ENCODE data around the gene CDH4. TPM values are rescaled to one million over a fixed set of nuclear protein-coding genes. Genes with fewer than 3 reads are reported as not detected.
"Not testable (repeated sequence)": the region's sequence is repeated elsewhere in the genome, so short reads cannot be mapped to it uniquely, and the experiment has no call there.

CDH4 gene
- total RNA-seq, 1 experiment from 2014 or later = not detected

- no peaks in the 10 kb centered on the region for H3K9me2 ChIP-seq (replicated peaks; ENCODE audit: insufficient read depth, low read length)
- no peak overlapping the region for H3K4me3 ChIP-seq (ENCODE audit: low read length)
- H3K36me3 ChIP-seq (ENCODE audit: insufficient read depth, low read length) = no peaks in the 10 kb centered on the region
- no peak overlapping the region for H2AFZ ChIP-seq (ENCODE audit: low read length)
- H3K27me3 ChIP-seq (ENCODE audit: low read length) = no peaks in the 10 kb centered on the region
- H3K79me2 ChIP-seq (ENCODE audit: low read length) = no peaks in the 10 kb centered on the region
- H3K9ac ChIP-seq (ENCODE audit: low read length) = no peak overlapping the region
- no peak overlapping the region for H3K4me2 ChIP-seq (ENCODE audit: low read depth, low read length, poor library complexity, severe bottlenecking)
- H4K20me1 ChIP-seq (ENCODE audit: insufficient read depth, low read depth, low read length) = no peaks in the 10 kb centered on the region
- H3K27ac ChIP-seq (ENCODE audit: low read length) = no peak overlapping the region
- H3K9me3 ChIP-seq (ENCODE audit: low read length) = no peaks in the 10 kb centered on the region
- no peak for DNase-seq
- no peaks in the 10 kb centered on the region for H3K4me1 ChIP-seq (ENCODE audit: low read length)
These were observed 15.2 kb downstream of the CDH4 start for GRCh38 chr20:61267241-61267640.

GRCh38 chr20:61268024-61268423, 16.0 kb downstream of the CDH4 start:
- H3K9me3 ChIP-seq (ENCODE audit: low read length) = no peaks in the 10 kb centered on the region
- H2AFZ ChIP-seq (ENCODE audit: low read length) = no peak overlapping the region
- no peaks in the 10 kb centered on the region for H4K20me1 ChIP-seq (ENCODE audit: insufficient read depth, low read depth, low read length)
- no peaks in the 10 kb centered on the region for H3K79me2 ChIP-seq (ENCODE audit: low read length)
- H3K27me3 ChIP-seq (ENCODE audit: low read length) = no peaks in the 10 kb centered on the region
- no peak overlapping the region for H3K4me2 ChIP-seq (ENCODE audit: low read depth, low read length, poor library complexity, severe bottlenecking)
- no peak overlapping the region for H3K4me3 ChIP-seq (ENCODE audit: low read length)
- no peaks in the 10 kb centered on the region for H3K36me3 ChIP-seq (ENCODE audit: insufficient read depth, low read length)
- DNase-seq = no peak
- no peaks in the 10 kb centered on the region for H3K4me1 ChIP-seq (ENCODE audit: low read length)
- no peaks in the 10 kb centered on the region for H3K9me2 ChIP-seq (replicated peaks; ENCODE audit: insufficient read depth, low read length)
- no peak overlapping the region for H3K27ac ChIP-seq (ENCODE audit: low read length)
- no peak overlapping the region for H3K9ac ChIP-seq (ENCODE audit: low read length)

- H3K9me2 ChIP-seq (replicated peaks; ENCODE audit: insufficient read depth, low read length) = no peaks in the 10 kb centered on the region
- H3K4me2 ChIP-seq (ENCODE audit: low read depth, low read length, poor library complexity, severe bottlenecking) = no peak overlapping the region
- H3K4me3 ChIP-seq (ENCODE audit: low read length) = no peak overlapping the region
- H3K79me2 ChIP-seq (ENCODE audit: low read length) = no peaks in the 10 kb centered on the region
- H3K27ac ChIP-seq (ENCODE audit: low read length) = no peak overlapping the region
- no peaks in the 10 kb centered on the region; the same call in 1 of the 2 replicates for H3K9me3 ChIP-seq (ENCODE audit: low read length)
- no peaks in the 10 kb centered on the region for H4K20me1 ChIP-seq (ENCODE audit: insufficient read depth, low read depth, low read length)
- DNase-seq = no peak
- H3K4me1 ChIP-seq (ENCODE audit: low read length) = no peaks in the 10 kb centered on the region
- H2AFZ ChIP-seq (ENCODE audit: low read length) = no peak overlapping the region
- no peaks in the 10 kb centered on the region for H3K27me3 ChIP-seq (ENCODE audit: low read length)
- no peaks in the 10 kb centered on the region for H3K36me3 ChIP-seq (ENCODE audit: insufficient read depth, low read length)
- no peak overlapping the region for H3K9ac ChIP-seq (ENCODE audit: low read length)
These were observed 19.5 kb downstream of the CDH4 start for GRCh38 chr20:61271312-61272231.

- not testable (repeated sequence) for H3K9me3 ChIP-seq (ENCODE audit: low read length); H3K9me2 ChIP-seq (replicated peaks; ENCODE audit: insufficient read depth, low read length); H3K27me3 ChIP-seq (ENCODE audit: low read length); H3K79me2 ChIP-seq (ENCODE audit: low read length); H3K4me1 ChIP-seq (ENCODE audit: low read length); H3K4me3 ChIP-seq (ENCODE audit: low read length); DNase-seq; H2AFZ ChIP-seq (ENCODE audit: low read length); H4K20me1 ChIP-seq (ENCODE audit: insufficient read depth, low read depth, low read length); H3K36me3 ChIP-seq (ENCODE audit: insufficient read depth, low read length); H3K4me2 ChIP-seq (ENCODE audit: low read depth, low read length, poor library complexity, severe bottlenecking); H3K27ac ChIP-seq (ENCODE audit: low read length); H3K9ac ChIP-seq (ENCODE audit: low read length)
These were observed 21.0 kb downstream of the CDH4 start for GRCh38 chr20:61273024-61273423.

GRCh38 chr20:61273666-61274065, 21.6 kb downstream of the CDH4 start:
- not testable (repeated sequence) for H4K20me1 ChIP-seq (ENCODE audit: insufficient read depth, low read depth, low read length); H3K9me3 ChIP-seq (ENCODE audit: low read length); H3K27me3 ChIP-seq (ENCODE audit: low read length); H2AFZ ChIP-seq (ENCODE audit: low read length); H3K9ac ChIP-seq (ENCODE audit: low read length); H3K4me1 ChIP-seq (ENCODE audit: low read length); H3K4me2 ChIP-seq (ENCODE audit: low read depth, low read length, poor library complexity, severe bottlenecking); DNase-seq; H3K4me3 ChIP-seq (ENCODE audit: low read length); H3K9me2 ChIP-seq (replicated peaks; ENCODE audit: insufficient read depth, low read length); H3K36me3 ChIP-seq (ENCODE audit: insufficient read depth, low read length); H3K27ac ChIP-seq (ENCODE audit: low read length); H3K79me2 ChIP-seq (ENCODE audit: low read length)

GRCh38 chr20:61274326-61274725, 22.3 kb downstream of the CDH4 start:
- DNase-seq = no peak

GRCh38 chr20:61278296-61278695, 26.2 kb downstream of the CDH4 start:
- Histone ChIP-seq H4K20me1 (ENCODE audit: insufficient read depth, low read depth, low read length) (no peaks in the 10 kb centered on the region), H3K79me2 (ENCODE audit: low read length) (no peaks in the 10 kb centered on the region), H3K9me2 (replicated peaks; ENCODE audit: insufficient read depth, low read length) (no peaks in the 10 kb centered on the region), H3K27ac (ENCODE audit: low read length) (no peak overlapping the region), H3K9me3 (ENCODE audit: low read length) (peaks cover 1% of the 10 kb centered on the region; the same call in 1 of the 2 replicates), H3K4me2 (ENCODE audit: low read depth, low read length, poor library complexity, severe bottlenecking) (no peak overlapping the region), H2AFZ (ENCODE audit: low read length) (no peak overlapping the region), H3K4me3 (ENCODE audit: low read length) (no peak overlapping the region), H3K4me1 (ENCODE audit: low read length) (no peaks in the 10 kb centered on the region), H3K9ac (ENCODE audit: low read length) (no peak overlapping the region), H3K27me3 (ENCODE audit: low read length) (no peaks in the 10 kb centered on the region), H3K36me3 (ENCODE audit: insufficient read depth, low read length) (no peaks in the 10 kb centered on the region)
- DNase-seq = no peak

More at GRCh38 chr20:61274326-61274725, 22.3 kb downstream of the CDH4 start:
- Histone ChIP-seq H3K4me1 (ENCODE audit: low read length) (no peaks in the 10 kb centered on the region), H3K4me3 (ENCODE audit: low read length) (no peak overlapping the region), H3K36me3 (ENCODE audit: insufficient read depth, low read length) (no peaks in the 10 kb centered on the region), H3K79me2 (ENCODE audit: low read length) (no peaks in the 10 kb centered on the region), H3K27me3 (ENCODE audit: low read length) (no peaks in the 10 kb centered on the region), H3K27ac (ENCODE audit: low read length) (no peak overlapping the region), H4K20me1 (ENCODE audit: insufficient read depth, low read depth, low read length) (no peaks in the 10 kb centered on the region), H3K9me2 (replicated peaks; ENCODE audit: insufficient read depth, low read length) (no peaks in the 10 kb centered on the region), H3K4me2 (ENCODE audit: low read depth, low read length, poor library complexity, severe bottlenecking) (no peak overlapping the region), H2AFZ (ENCODE audit: low read length) (no peak overlapping the region), H3K9ac (ENCODE audit: low read length) (no peak overlapping the region), H3K9me3 (ENCODE audit: low read length) (no peaks in the 10 kb centered on the region; the same call in 1 of the 2 replicates)

GRCh38 chr20:61279621-61280150, 27.6 kb downstream of the CDH4 start:
- no peaks in the 10 kb centered on the region for H3K27me3 ChIP-seq (ENCODE audit: low read length)
- no peak overlapping the region for H3K9ac ChIP-seq (ENCODE audit: low read length)
- H3K9me2 ChIP-seq (replicated peaks; ENCODE audit: insufficient read depth, low read length) = no peaks in the 10 kb centered on the region
- H3K4me3 ChIP-seq (ENCODE audit: low read length) = no peak overlapping the region
- H3K4me2 ChIP-seq (ENCODE audit: low read depth, low read length, poor library complexity, severe bottlenecking) = no peak overlapping the region
- H3K79me2 ChIP-seq (ENCODE audit: low read length) = no peaks in the 10 kb centered on the region
- H3K4me1 ChIP-seq (ENCODE audit: low read length) = no peaks in the 10 kb centered on the region
- peaks cover 7% of the 10 kb centered on the region; the same call in 1 of the 2 replicates for H3K9me3 ChIP-seq (ENCODE audit: low read length)
- H3K36me3 ChIP-seq (ENCODE audit: insufficient read depth, low read length) = no peaks in the 10 kb centered on the region
- no peak overlapping the region for H2AFZ ChIP-seq (ENCODE audit: low read length)
- DNase-seq = no peak
- H4K20me1 ChIP-seq (ENCODE audit: insufficient read depth, low read depth, low read length) = no peaks in the 10 kb centered on the region
- no peak overlapping the region for H3K27ac ChIP-seq (ENCODE audit: low read length)

All from Karpas-422 (cell line).